Esophagus squamous epithelium (tissue), 5 donors: ENCODE results near the gene OXER1. TPM values are rescaled to one million over a fixed set of nuclear protein-coding genes. Genes with fewer than 3 reads are reported as not detected.

Source experiments
- DNase-seq: peaks from one replicate; lab custom pipeline; 2025; lab: John Stamatoyannopoulos, UW
- H3K27ac ChIP-seq, 4 donors: fragments of 200-600 bp; sonication (generic); one replicate each; pipeline ENCODE4 v1.5.1; 2016 to 2019; ENCODE audit warnings: mild to moderate bottlenecking in 1 of 4
- H3K27me3 ChIP-seq, 4 donors: fragments of 200-600 bp; sonication (generic); 1 replicate in 3 of 4; 2 replicates in 1 of 4; pipeline versions ENCODE4 v1.5.1 to v1.6.0; 2017 to 2021; ENCODE audit warnings: antibody characterized with exemption in 1 of 4
- H3K36me3 ChIP-seq, 3 donors: fragments of 200-600 bp; sonication (generic); one replicate each; pipeline ENCODE4 v1.5.1; 2016 to 2019
- H3K4me1 ChIP-seq, 3 donors: fragments of 200-600 bp; sonication (generic); one replicate each; pipeline ENCODE4 v1.5.1; 2017 to 2019
- H3K4me3 ChIP-seq, 4 donors: fragments of 200-600 bp; sonication (generic); 1 replicate in 3 of 4; 2 replicates in 1 of 4; pipeline ENCODE4 v1.5.1; 2016 to 2019; ENCODE audit warnings: mild to moderate bottlenecking in 2 of 4, moderate library complexity in 1 of 4
- H3K9me3 ChIP-seq, 3 donors: fragments of 200-600 bp; sonication (generic); one replicate each; pipeline ENCODE4 v1.5.1; 2016 to 2019
- POLR2A ChIP-seq, 4 donors: fragments of 450-650 bp; IDR thresholded peaks; one replicate each; pipeline ENCODE4 v1.6.1; 2017; ENCODE audit warnings: antibody characterized with exemption in 4 of 4, mild to moderate bottlenecking in 4 of 4, moderate library complexity in 3 of 4
- WGBS, 2 donors: methylation state at CpG; one replicate each; pipeline ENCODE4 v1.1.5; 2018; 5-methylcytosine and 5-hydroxymethylcytosine counted together
- intact Hi-C: fragments of 100-400 bp; cut with DNase I; formaldehyde crosslinking; loops from one replicate; pipeline ENCODE4 v1.15.0; 2022
- total RNA-seq, 4 donors: library from RNA; depleted of rRNA; stranded (reverse); fragments of >200 nt; gene quantifications; one replicate each; pipeline ENCODE4 v1.1.0, GENCODE V29; 2016
- TF ChIP-seq, protein P1 (sequence below), 6 experiments: fragments of 450-650 bp in 4 of 6; fragments of 200-600 bp in 2 of 6; sonication (generic) in 2 of 6; IDR thresholded peaks; one replicate each; pipeline ENCODE4 v1.5.1; 2016 to 2019; ENCODE audit warnings: antibody characterized with exemption in 6 of 6, mild to moderate bottlenecking in 4 of 6, moderate library complexity in 4 of 6
- donor health status: DM: yes; HTN: yes; CAD: no.

Gene OXER1
- total RNA-seq, 4 donors from 2014 or later, result 0.18 to 2.3 (median 1.1) TPM

DNA sequence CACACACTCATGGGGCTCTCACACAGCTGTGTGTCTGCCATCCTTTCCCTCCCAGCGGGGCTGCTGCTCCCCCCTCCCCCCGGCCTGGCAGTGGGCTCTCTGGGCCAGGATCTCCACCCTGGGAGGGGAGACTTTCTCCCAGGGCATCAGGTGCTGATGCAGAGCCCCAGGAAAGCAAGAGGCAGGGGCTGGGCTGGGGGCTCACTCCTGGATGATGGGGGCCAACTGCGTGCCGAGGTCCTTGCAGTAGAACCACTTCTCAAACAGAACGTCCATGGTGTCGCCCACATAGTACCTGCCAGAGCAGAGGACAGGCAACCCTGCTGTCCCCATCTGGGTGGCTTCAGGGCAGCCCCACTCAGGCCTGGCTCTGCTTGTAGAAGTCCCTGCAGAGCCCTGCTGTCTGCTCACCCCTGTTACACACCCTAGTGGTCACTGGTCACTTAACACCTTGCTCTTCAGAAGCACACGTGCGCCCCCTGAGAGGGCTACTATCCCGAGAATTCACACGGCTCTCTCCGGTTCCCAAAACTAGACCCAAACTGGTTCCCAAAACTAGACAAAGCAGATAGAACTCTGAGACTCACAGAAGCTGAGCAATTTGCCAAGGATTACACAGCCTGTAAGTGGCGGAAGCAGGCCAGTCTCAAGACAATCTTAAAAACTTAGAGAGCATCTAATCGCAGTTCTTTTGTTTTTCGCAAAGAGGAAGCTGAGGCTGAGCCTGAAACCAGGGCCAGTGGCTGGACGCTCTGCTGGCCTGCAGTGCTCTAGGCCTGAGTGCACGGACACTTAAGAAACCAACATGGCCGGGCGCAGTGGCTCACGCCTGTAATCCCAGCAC, 6.6 kb upstream of the OXER1 start:
- DNase-seq, result no peak
- 71 to 90% methylated on average over 9 to 10 of the region's 19 CpGs for WGBS, 2 donors
- H3K4me1 ChIP-seq, result no peaks in the 10 kb centered on the region
- no peak overlapping the region for H3K27ac ChIP-seq
- H3K9me3 ChIP-seq, result no peaks in the 10 kb centered on the region
- intact Hi-C loops, result no loop called here
- H3K36me3 ChIP-seq, result no peaks in the 10 kb centered on the region
- no peak overlapping the region for H3K4me3 ChIP-seq
- TF ChIP-seq, protein P1, sequence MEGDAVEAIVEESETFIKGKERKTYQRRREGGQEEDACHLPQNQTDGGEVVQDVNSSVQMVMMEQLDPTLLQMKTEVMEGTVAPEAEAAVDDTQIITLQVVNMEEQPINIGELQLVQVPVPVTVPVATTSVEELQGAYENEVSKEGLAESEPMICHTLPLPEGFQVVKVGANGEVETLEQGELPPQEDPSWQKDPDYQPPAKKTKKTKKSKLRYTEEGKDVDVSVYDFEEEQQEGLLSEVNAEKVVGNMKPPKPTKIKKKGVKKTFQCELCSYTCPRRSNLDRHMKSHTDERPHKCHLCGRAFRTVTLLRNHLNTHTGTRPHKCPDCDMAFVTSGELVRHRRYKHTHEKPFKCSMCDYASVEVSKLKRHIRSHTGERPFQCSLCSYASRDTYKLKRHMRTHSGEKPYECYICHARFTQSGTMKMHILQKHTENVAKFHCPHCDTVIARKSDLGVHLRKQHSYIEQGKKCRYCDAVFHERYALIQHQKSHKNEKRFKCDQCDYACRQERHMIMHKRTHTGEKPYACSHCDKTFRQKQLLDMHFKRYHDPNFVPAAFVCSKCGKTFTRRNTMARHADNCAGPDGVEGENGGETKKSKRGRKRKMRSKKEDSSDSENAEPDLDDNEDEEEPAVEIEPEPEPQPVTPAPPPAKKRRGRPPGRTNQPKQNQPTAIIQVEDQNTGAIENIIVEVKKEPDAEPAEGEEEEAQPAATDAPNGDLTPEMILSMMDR (IDR thresholded peaks at IDR 0.05), result peak in 2 of 6 experiments; percentile 5 to 11
- TF ChIP-seq POLR2A (IDR thresholded peaks at IDR 0.05), result no peak
- no peaks in the 10 kb centered on the region for H3K27me3 ChIP-seq

- intact Hi-C loops, result no loop called here
- H3K4me3 ChIP-seq, result no peak overlapping the region
- TF ChIP-seq, protein P1 (IDR thresholded peaks at IDR 0.05), result no peak
- no peak for TF ChIP-seq POLR2A (IDR thresholded peaks at IDR 0.05)
- H3K27me3 ChIP-seq, result no peaks in the 10 kb centered on the region
- no peak overlapping the region for H3K27ac ChIP-seq
- 92 to 94% methylated on average over 4 to 7 of the region's 10 CpGs for WGBS, 2 donors
- H3K4me1 ChIP-seq, result no peaks in the 10 kb centered on the region
- no peaks in the 10 kb centered on the region for H3K9me3 ChIP-seq
- DNase-seq, result no peak
- H3K36me3 ChIP-seq, result no peaks in the 10 kb centered on the region
Observed at GRCh38 chr2:42769583-42770287, 5.8 kb upstream of the OXER1 start.

- intact Hi-C loops, result no loop called here
- H3K9me3 ChIP-seq, result no peaks in the 10 kb centered on the region
- no peak overlapping the region for H3K4me3 ChIP-seq
- WGBS, 2 donors, result 67 to 71% methylated on average over 3 of the region's 3 CpGs
- no peaks in the 10 kb centered on the region for H3K27me3 ChIP-seq
- H3K4me1 ChIP-seq, result no peaks in the 10 kb centered on the region
- no peak overlapping the region for H3K27ac ChIP-seq
- no peak for DNase-seq
- H3K36me3 ChIP-seq, result no peaks in the 10 kb centered on the region
- TF ChIP-seq POLR2A (IDR thresholded peaks at IDR 0.05), result no peak
- TF ChIP-seq, protein P1 (IDR thresholded peaks at IDR 0.05), result no peak
Observed at GRCh38 chr2:42768706-42769256, 4.8 kb upstream of the OXER1 start.

DNA sequence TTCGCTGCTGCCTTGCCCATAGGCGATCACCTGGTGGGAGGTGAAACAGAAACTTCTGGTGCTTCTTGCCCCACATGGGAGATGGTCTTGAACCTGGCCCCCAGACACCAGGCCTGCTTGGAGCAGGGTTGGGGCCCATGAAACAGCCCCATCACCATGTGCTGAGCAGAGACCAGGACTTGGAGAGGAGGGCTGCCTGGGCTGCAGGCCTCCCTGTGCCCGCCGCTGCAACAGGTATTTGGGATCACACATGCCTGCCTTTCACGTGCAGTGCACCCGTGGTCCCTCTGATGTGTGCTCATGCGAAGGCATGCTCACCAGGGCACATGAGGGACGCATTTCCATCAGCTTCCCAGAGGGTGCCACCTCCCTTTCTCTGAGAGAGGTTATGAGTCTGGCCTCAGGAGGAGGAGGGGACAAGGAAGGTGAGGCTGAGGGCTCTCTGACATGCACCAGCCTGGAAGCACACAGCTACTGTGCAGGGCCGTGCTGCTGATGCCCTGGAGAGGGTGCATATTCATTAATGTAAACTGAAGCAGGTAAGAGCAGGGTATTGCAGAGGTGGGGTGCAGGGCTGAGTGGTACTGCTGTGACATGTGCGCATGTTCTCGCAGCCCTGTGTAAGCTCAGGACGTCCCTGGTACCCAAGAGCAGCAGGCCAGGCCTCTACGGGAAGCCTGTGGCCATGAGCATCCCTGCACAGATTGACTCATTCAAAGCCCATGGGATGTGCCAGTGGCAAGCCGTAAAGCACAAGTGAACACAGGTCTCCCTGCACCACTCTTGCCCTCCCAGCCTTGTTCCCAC, 4.2 kb upstream of the OXER1 start:
- intact Hi-C loops, result no loop called here
- Histone ChIP-seq H3K27ac (no peak overlapping the region), H3K4me3 (no peak overlapping the region), H3K4me1 (no peaks in the 10 kb centered on the region), H3K27me3 (no peaks in the 10 kb centered on the region), H3K9me3 (no peaks in the 10 kb centered on the region), H3K36me3 (peaks cover 0 to 4% (median 0%) of the 10 kb centered on the region in 3 donors)
- DNase-seq, result no peak
- TF ChIP-seq, protein P1 (IDR thresholded peaks at IDR 0.05), result no peak
- no peak for TF ChIP-seq POLR2A (IDR thresholded peaks at IDR 0.05)
- WGBS, 2 donors, result 58 to 74% methylated on average over 8 of the region's 14 CpGs
